Gastroesophageal sphincter (tissue), 4 donors: Measurements from ENCODE around the gene NUP98. TPM values are rescaled to one million over a fixed set of nuclear protein-coding genes. Genes with fewer than 3 reads are reported as not detected.

ENCODE experiments used
- ATAC-seq: fragments of 150-250 bp; one replicate; pipeline ENCODE4 v1.9.1; 2016; ENCODE audit warnings: mild to moderate bottlenecking, moderate library complexity
- H3K27ac ChIP-seq, 4 donors: fragments of 200-600 bp; sonication (generic) in 3 of 4; 1 replicate in 3 of 4; 2 replicates in 1 of 4; pipeline ENCODE4 v1.5.1; 2016 to 2019
- H3K27me3 ChIP-seq: fragments of 200-600 bp; sonication (generic); one replicate; pipeline ENCODE4 v1.5.1; 2019
- H3K36me3 ChIP-seq, 2 donors: fragments of 200-600 bp; sonication (generic); one replicate each; pipeline ENCODE4 v1.5.1; 2019; ENCODE audit warnings: control low read depth in 1 of 2
- H3K4me1 ChIP-seq, 3 donors: fragments of 200-600 bp; sonication (generic); 1 replicate in 2 of 3; 2 replicates in 1 of 3; pipeline ENCODE4 v1.5.1; 2016 to 2019; ENCODE audit warnings: control low read depth in 2 of 3
- H3K4me3 ChIP-seq, 2 donors: fragments of 200-600 bp; sonication (generic); one replicate each; pipeline ENCODE4 v1.5.1; 2019; ENCODE audit warnings: mild to moderate bottlenecking in 1 of 2, moderate library complexity in 1 of 2
- H3K9me3 ChIP-seq, 3 donors: fragments of 200-600 bp; sonication (generic); one replicate each; pipeline ENCODE4 v1.5.1; 2017 to 2019; ENCODE audit warnings: control low read depth in 2 of 3
- CTCF ChIP-seq, 4 experiments: fragments of 200-600 bp in 2 of 4; fragments of 450-650 bp in 2 of 4; sonication (generic) in 1 of 4; IDR thresholded peaks; one replicate each; pipeline ENCODE4 v1.5.1; 2017 to 2019; ENCODE audit warnings: antibody characterized with exemption in 4 of 4, mild to moderate bottlenecking in 2 of 4, moderate library complexity in 2 of 4
- EP300 ChIP-seq: sonication (generic); formaldehyde crosslinking; IDR thresholded peaks from one replicate; pipeline ENCODE4 v1.6.1; 2017; ENCODE audit warnings: antibody characterized with exemption, mild to moderate bottlenecking
- POLR2A ChIP-seq, 2 donors: fragments of 450-650 bp; IDR thresholded peaks; one replicate each; pipeline ENCODE4 v1.6.1; 2017; ENCODE audit warnings: antibody characterized with exemption in 2 of 2, mild to moderate bottlenecking in 2 of 2, moderate library complexity in 1 of 2
- POLR2AphosphoS5 ChIP-seq: sonication (generic); formaldehyde crosslinking; IDR thresholded peaks from one replicate; pipeline ENCODE4 v1.6.1; 2017; ENCODE audit warnings: antibody characterized with exemption
- WGBS, 2 donors: methylation state at CpG; one replicate each; pipeline ENCODE4 v1.1.5; 2018; ENCODE audit warnings: low coverage in 1 of 2; 5-methylcytosine and 5-hydroxymethylcytosine counted together
- total RNA-seq, 4 donors: library from RNA; depleted of rRNA; stranded (reverse); fragments of >200 nt; gene quantifications; one replicate each; pipeline ENCODE4 v1.1.0, GENCODE V29; 2016

NUP98 gene
- total RNA-seq, 4 donors from 2014 or later: 72.1 to 141 (median 103) TPM

- no peak for TF ChIP-seq CTCF (IDR thresholded peaks at IDR 0.05)
- TF ChIP-seq POLR2AphosphoS5: no peak
- TF ChIP-seq POLR2A (IDR thresholded peaks at IDR 0.05): no peak
- TF ChIP-seq EP300: no peak
- peaks cover 7 to 100% of the 10 kb centered on the region in 2 donors for H3K36me3 ChIP-seq
- no peaks in the 10 kb centered on the region for H3K9me3 ChIP-seq
- peaks cover 0 to 3% (median 0%) of the 10 kb centered on the region in 3 donors for H3K4me1 ChIP-seq
- 98 to 100% methylated on average over 2 to 3 of the region's 3 CpGs for WGBS, 2 donors
- no peaks in the 10 kb centered on the region for H3K27me3 ChIP-seq
- no peak overlapping the region for H3K27ac ChIP-seq
- no peak overlapping the region for H3K4me3 ChIP-seq
- ATAC-seq: no peak
Measured at GRCh38 chr11:3679077-3679476, 118.3 kb downstream of the NUP98 start.

GRCh38 chr11:3675971-3676370 is 121.4 kb downstream of the NUP98 start:
- no peaks in the 10 kb centered on the region for H3K27me3 ChIP-seq
- 91 to 96% methylated on average over 4 to 9 of the region's 11 CpGs for WGBS, 2 donors
- H3K4me3 ChIP-seq: no peak overlapping the region
- no peaks in the 10 kb centered on the region for H3K4me1 ChIP-seq
- H3K36me3 ChIP-seq: peaks cover 4 to 100% of the 10 kb centered on the region in 2 donors
- H3K9me3 ChIP-seq: no peaks in the 10 kb centered on the region
- TF ChIP-seq EP300: no peak
- no peak for TF ChIP-seq CTCF (IDR thresholded peaks at IDR 0.05)
- TF ChIP-seq POLR2A (IDR thresholded peaks at IDR 0.05): no peak
- TF ChIP-seq POLR2AphosphoS5: no peak
- no peak for ATAC-seq
- H3K27ac ChIP-seq: no peak overlapping the region

- peaks cover 0 to under 1% (median 0%) of the 10 kb centered on the region in 3 donors for H3K9me3 ChIP-seq
- H3K4me3 ChIP-seq: no peak overlapping the region
- no peaks in the 10 kb centered on the region for H3K4me1 ChIP-seq
- no peak for TF ChIP-seq EP300
- TF ChIP-seq POLR2AphosphoS5: no peak
- TF ChIP-seq POLR2A (IDR thresholded peaks at IDR 0.05): no peak
- TF ChIP-seq CTCF (IDR thresholded peaks at IDR 0.05): no peak
- no peaks in the 10 kb centered on the region for H3K27me3 ChIP-seq
- H3K36me3 ChIP-seq: peaks cover 4 to 99% of the 10 kb centered on the region in 2 donors
- no peak for ATAC-seq
- WGBS, 2 donors: 80 to 100% methylated on average over 1 of the region's 1 CpG
- no peak overlapping the region for H3K27ac ChIP-seq
Measured at GRCh38 chr11:3674189-3674588, 123.2 kb downstream of the NUP98 start.

- Histone ChIP-seq H3K27ac (no peak within 1 kb of the TSS), H3K27me3 (no peaks in the 10 kb centered on the region), H3K4me1 (no peaks in the 10 kb centered on the region), H3K4me3 (no peak within 1 kb of the TSS), H3K36me3 (peaks cover 4 to 99% of the 10 kb centered on the region in 2 donors), H3K9me3 (peaks cover 0 to 4% (median 0%) of the 10 kb centered on the region in 3 donors)
- TF ChIP-seq POLR2A (IDR thresholded peaks at IDR 0.05) (no peak), CTCF (IDR thresholded peaks at IDR 0.05) (no peak), POLR2AphosphoS5 (no peak), EP300 (no peak)
- 70 to 72% methylated on average over 5 of the region's 9 CpGs for WGBS, 2 donors
- ATAC-seq: no peak
Measured at GRCh38 chr11:3671334-3672254, 125.8 kb downstream of the NUP98 start, which contains the start of gene CHRNA10. Gene CHRNA10 (minus strand): TSS chr11:3671384. CDS start chr11:3671312, 72 bp downstream.
